Measurements from ENCODE around the gene NACA.

GRCh38 chr12:56694161-56694560, 30.9 kb downstream of the NACA start:
- TF ChIP-seq EZH2phosphoT487 (IDR thresholded peaks at IDR 0.05) (no peak), CTCF (IDR thresholded peaks at IDR 0.05) (no peak), EZH2 (IDR thresholded peaks at IDR 0.05) (no peak)

Data from neural progenitor cell (in vitro differentiated cells).